HG03571 (cell line): ENCODE results near the gene PPP3CA.
"Not testable (repeated sequence)": the region's sequence is repeated elsewhere in the genome, so short reads cannot be mapped to it uniquely, and the experiment has no call there.

Experiments used
- ATAC-seq: cut with Tn5 transposase; IDR thresholded peaks from one replicate; pipeline ENCODE4 v1.9.1; 2021; ENCODE audit not compliant: unreplicated experiment

The PPP3CA gene

DNA sequence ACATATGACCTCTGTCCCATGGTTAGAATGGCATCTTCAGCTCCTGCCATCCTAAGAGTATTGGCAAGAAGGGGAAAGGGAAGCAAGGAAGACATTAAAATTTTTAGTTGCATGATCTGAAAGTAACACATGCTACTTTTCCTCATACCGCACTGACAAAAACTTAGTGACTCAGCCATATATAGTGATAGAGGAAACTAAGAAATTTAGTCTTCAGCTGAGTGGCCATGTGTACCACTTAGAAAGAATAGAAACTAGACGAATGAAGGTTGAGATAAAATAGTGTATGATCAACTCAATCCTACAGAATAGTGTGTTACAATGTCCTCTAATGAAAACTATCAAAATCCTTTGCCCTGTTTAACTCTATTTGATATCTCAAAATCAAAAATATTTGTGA lies 164.1 kb downstream of the PPP3CA start:
- ATAC-seq = no peak

DNA sequence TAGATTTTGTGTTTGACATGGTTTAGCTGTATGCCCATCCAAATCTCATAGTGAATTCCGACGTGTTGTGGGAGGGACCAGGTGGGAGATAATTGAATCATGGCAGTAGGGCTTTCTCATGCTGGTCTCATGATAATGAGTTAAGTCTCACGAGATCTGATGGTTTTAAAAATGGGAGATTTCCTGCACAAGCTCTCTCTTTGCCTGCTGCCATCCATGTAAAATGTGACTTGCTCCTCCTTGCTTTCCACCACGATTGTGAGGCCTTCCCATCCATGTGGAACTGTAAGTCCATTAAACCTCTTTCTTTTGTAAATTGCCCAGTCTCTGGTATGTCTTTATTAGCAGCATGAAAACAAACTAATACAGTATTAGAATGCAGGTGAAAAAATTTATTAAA lies 164.6 kb downstream of the PPP3CA start:
- not testable (repeated sequence) for ATAC-seq

DNA sequence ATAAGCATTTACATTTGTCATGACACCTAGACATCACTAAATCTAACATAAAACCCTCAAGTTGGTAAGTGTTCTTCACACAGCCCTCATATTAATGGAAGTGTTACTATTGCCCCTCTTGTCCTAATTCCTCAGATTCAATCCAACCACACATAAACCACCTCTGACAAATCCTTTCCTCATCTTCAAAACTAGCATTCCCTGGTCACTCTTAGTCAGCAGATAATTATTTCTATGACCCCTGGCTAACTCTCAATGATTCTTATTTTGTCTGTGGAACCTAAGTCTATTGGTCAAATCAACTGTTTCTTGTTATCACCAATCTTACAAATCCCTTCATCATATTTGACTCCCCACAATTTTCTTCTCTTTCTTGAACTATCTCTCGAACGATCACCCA lies 168.6 kb downstream of the PPP3CA start:
- ATAC-seq = no peak

DNA sequence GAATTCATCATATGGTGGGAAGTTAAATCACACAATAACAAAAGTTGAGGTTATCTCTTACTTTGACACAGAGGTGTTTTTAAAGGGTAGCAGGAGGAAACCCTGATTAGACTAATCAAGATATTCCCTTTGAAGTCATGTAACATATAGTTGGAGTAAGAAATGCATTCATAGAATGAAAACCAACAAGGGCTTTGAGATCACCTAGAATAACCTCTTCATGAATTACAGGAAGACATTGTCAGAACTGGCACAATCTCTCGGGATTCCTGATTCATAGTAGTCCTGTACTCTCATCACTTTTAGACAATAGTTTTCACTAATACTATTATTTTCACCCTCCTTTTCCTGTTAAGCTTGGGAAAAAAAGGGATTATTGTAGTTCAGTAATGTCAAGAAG lies 170.2 kb downstream of the PPP3CA start:
- no peak for ATAC-seq

DNA sequence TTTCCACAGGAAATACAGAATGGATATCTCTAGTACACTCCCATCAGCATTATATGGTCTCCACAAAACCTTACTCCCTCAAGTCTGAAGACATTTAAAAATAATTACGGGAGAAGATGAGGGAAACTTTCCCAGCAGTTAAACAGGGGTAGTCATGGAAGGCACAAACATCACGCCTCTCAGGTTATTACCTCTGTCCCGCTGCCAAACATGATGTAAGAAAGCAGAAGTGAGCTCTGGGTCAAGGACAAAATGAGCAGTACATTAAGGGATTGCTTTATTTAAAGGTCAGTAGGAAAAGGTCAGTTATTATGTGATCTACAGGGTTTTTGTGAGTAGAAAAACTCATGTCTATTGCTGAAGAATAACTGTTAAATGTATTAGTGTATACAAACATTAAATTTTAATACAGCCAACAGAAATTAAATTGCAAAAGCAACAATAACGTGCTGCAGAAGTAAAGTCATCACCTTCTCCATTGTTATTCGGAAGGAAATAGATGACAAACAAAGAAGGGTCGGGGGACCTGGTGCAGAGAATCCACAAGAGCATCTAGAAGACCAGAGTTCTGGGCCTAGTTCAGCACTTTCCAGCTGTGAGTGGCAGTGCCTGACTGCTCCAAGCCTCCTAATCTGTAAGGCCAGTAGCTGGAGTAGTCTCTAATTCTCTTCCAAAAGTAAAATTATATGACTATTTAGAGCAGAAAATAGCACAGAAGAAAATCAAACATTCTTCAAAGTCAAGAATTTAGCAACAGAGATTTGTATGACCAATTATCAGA lies 171.2 kb downstream of the PPP3CA start:
- ATAC-seq = no peak

DNA sequence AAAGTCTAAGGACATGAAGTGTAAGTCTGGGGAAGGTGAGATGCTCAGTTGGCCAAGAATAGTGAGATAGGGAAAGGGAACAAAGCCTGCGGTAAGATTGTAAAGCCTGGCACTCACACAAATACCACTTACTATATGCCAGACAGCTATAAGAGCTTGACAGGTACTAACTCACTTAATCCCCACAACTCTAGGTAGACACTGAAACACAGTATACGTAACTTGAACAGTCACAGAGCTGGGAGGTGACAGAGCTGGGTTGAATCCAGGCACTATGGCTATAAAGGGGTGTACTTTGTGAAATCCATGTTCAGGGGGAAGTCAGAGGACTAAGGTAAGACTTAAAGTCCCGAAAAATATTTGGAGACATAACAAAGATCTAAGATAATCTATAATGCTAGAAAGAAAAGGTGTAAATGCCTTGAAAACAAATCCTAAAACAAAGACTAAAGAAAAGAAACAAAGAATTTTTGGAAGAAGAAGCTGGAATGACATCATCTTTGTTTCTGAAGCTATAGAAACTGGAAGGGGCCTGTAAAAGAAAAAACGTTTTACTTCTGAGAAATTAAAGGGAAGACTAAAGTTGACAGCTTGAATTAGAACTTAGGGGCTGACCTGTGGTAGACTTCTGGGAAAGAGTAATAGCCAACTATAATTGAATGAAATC lies 172.5 kb downstream of the PPP3CA start:
- no peak for ATAC-seq

DNA sequence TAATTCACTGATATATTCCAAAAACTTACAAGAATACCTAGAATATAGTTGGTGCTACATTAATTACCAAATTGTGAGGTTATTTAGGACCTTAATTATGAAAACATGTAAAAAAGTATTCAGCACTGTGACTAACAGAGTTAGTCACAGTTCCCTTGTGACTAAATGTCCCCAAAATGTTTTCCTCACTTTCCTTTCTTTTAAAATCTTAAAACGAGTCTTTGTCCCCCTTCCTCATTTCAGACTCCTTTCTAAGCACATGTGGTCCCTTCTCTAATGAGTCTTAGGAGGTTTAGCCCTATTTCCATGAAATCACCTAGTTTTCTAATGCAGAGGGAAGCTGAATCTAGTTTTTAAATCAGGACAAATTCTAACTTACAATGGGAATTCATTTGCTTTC lies 175.0 kb downstream of the PPP3CA start:
- no peak for ATAC-seq

DNA sequence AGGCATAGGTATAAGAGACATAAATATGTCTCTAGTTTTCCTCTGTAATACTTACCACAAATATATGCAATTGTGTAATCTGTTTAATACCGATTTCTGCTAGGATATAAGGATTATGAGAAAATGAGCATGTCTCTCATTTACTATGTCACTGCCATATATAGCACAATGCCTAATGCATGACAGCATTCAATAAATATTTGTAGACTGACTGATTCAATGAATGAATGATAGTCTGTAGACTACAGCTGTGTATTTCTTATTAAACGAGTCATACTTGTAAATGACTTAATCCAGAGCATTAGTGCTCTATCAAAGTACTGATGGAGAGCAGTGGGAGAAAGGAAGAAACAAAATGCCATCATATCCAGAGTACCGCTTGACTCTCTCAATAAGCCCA lies 175.6 kb downstream of the PPP3CA start:
- no peak for ATAC-seq

DNA sequence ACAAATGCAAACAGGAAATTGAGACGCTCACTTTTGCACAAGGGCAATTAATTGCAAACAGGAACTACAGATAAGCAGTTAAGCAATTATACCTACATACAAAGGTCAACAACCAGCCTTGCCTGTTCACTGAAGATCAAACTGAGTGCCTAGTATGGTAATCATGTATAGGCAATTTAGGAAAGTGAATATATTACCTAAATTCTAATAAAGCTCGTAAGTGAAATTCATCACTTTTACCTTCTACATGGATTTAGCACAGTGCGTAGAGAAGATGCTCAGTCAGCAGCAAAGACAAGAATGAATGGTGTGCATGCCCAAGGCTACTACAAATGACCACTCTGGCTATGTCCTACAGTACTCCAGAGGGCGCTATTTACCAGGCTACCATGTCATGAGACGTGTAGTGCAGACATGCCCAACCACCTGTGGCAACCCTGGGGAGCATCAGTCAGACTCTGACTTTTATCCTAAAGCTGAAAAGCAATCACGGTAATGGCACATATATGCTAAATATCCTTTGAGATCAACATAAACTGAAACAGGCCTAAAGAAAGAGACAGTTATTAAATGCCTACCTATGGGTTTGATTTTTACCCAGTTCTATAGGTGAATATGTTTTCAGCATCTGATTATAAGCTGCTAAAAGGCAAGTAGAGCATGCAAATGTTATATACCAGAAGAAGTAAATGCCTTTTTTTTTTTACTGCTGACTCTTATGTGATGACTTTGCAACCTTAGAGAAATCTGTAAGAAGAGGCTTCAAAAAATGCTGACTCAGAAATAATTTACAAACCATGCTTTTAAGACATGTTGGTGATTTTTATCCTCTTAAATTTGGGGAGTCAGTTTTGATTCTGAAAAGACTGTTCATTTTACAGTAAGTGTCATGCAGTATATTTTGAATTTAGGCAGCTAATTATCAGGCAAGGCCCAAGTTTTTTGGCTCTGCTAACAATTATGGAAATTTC lies 178.0 kb downstream of the PPP3CA start:
- peak; percentile 98 for ATAC-seq

DNA sequence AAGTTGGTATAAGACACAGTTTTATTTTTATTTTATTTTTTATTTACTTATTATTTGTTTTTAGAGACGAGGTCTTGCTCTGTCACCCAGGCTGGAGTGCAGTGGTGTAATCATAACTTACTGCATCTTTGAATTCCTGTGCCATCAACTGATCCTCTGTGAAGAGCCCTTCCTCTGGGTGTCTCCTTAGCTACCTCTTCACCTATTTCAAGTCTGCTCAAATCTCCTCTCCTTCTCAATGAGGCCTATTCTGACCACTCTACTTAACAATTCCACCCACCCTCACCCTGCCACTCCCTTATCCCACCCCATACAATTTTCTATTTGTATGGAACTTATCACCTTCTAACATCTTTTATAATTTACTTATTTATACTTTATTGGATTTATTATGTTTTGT lies 183.4 kb downstream of the PPP3CA start:
- ATAC-seq = no peak

DNA sequence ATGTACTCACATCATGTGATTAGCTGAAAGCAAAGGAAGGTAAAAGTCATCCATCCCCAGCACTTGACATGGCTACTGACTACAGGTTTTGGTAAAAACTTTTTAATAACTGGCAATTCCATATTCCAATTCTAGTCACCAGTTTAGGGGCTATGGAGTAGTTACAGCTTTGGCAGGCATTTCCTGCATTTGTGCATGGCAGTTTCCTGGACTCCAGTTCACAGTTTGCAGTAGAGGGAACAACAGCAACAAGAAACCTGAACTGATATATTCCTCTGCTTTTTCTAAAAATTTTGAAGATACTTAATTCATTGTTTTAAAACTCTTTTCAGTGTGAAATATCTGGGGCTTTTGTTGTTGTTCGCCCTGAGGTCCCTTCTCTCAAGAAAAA lies 184.3 kb downstream of the PPP3CA start:
- ATAC-seq = no peak

DNA sequence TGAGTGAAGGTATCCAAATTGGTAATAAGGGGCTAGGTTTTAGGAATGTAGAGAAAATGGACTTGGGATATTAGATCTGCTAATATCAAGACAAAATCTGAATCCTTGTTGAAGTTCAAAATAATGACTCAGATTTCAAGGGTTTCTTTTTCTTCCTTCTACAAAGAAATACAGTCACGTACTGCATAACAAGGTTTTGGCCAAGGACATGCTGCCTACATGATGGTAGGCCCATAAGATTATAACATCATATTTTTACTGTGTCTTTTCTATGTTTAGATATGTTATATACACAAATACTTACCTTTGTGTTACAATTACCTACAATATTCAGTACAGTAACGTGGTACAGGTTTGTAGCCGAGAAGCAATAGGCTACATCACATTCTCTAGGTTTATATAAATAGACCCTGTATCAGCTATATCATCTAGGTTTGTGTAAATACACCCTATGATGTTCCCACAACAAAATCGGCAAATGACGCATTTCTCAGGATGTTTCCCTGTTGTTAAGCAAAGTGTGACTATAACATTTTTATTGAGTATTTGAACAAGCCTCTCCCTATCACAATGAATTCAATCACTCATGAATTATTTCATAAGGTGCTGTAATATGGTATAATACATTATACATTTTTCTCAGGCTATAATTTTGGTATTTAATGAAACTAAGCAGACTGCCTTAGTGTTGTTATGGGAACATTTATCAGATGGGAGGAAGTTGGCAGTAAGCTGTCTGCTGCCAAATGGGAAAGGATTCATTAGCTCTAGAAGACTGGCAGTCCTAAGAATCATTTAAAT lies 186.3 kb downstream of the PPP3CA start:
- ATAC-seq = no peak

DNA sequence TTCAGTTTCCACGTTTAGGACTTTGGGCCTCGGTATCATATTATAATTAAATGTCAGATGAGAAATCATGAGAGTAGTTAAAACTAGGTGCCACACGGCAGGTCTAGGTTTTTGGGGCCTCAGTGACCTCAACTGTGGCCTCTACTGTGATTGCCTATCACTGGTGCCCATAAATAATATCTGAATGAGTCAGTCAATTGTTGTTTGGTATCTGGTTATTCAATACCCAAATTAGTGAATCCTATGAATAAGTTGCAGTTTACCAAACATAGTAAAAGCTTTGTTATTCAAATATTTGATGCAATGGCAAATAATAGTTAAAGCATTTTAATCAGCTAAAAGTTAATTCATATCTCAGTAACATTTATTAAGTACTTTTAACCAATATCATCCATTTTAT lies 188.8 kb downstream of the PPP3CA start:
- no peak for ATAC-seq

DNA sequence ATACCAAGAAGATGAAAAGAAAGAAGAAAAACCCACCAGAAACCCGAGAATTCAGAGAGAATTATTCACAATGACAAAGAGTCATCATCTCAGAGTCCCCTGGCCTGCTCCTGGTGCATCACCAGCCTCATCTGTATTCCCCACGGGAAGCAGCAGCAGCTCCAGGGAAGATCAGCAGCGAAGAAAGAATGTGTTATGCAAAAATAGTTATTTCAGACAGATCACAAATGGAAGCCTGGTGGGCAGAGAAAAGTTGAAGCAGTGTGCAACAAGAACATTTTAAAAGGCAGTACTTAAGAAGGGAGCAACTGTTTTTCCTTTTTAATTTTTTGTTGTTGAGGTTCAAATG lies 189.2 kb downstream of the PPP3CA start:
- ATAC-seq = no peak

DNA sequence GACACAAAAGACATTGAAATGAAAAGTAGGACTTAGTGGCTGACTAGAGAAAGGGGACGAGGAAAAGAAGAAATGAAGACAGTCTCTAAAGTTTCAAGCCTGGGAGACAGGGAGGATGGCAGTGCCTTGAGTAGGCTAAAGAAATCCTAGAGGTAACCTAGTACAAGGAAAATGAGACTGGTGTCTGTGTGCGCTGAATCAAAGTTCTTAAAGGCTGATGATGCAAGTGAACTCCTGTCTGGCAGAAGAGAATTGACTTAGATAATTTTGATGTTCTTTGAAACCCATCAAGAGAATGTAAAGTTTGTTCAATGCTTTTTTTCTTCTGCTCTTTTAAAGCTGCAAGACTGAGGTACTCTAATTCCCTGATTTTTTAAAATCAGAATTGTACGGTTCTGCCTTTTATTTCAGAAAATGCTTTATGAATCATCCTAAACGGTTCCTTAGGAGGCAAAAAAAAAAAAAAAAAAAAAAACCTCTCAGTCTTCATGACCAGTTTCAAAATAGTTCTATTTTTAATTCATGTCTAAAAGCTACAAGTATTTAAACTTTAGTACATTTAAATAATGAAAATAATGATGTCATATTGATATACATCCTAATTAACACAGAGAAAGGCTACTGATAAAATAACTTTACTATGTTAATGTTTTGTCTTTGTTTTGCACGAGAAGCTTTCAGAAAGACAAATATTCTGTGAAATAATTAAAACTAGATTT lies 189.8 kb downstream of the PPP3CA start:
- ATAC-seq = no peak

DNA sequence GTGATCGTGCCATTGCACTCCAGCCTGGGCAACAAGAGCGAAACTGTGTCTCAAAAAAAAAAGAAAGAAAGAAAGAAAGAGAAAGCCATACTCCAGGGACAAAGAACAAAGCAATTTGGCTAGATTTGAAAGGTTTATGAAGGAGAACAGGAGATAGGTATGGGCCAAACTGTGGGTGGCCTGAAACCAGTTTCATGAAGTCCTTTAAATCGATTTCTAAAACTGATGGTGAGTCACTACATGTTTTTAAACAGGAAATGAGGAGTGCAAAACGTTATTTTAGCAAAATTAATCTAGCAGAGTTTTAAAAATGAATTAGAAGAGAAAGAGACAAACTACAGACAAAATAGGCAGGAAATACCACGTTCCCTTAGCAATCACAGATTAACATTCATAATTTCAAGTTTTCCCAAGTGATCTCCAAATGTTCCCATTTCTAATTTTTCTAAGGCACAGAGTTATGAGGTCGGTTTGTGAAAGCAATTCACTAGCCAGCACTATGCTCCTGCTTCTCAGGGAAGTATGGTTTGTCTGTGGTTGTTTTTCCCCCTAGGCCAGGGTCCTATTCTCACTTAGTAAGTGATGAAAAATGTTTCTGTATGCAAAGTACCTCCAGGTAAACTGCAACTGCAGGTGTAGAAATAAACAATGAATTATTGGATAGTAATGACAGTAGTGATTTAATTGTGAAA lies 190.6 kb downstream of the PPP3CA start:
- ATAC-seq = no peak

DNA sequence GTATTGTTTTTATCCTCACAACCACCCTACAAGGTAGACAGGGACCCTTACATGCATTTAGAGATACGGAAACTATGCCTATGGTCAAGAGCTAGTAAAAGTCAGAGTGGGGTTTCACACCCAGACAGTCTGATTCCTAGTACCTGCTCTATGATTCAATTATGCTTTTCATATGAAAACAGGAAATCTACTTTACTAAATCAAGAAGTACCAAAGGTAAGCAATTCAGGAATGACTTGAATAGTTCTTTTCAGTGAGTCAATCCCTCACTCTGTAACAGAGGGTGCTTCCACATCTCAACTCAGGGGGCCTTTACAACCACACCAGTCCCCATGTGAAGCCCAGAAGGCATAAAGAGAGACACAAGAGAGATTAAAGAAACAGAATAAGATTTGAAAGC lies 191.4 kb downstream of the PPP3CA start:
- ATAC-seq = no peak

DNA sequence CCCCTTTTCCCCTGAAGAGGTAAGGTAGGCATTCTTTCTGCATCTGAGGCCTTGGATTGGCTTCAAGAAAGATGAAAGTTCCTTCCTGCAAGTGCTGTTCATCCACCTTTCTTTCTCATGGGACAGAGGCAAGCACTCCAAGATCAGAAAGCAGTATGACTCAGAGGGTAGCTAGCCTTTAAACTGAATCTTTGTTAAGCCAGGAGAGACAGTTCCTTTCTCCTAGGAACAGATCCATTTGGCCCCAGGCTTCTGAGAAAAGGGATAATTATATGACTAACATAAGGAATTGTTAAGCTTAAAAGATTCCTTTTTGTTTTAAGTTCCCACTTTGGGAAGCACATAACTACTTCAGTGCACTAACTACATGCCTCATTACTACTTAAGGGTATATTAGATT lies 192.0 kb downstream of the PPP3CA start:
- ATAC-seq = no peak

DNA sequence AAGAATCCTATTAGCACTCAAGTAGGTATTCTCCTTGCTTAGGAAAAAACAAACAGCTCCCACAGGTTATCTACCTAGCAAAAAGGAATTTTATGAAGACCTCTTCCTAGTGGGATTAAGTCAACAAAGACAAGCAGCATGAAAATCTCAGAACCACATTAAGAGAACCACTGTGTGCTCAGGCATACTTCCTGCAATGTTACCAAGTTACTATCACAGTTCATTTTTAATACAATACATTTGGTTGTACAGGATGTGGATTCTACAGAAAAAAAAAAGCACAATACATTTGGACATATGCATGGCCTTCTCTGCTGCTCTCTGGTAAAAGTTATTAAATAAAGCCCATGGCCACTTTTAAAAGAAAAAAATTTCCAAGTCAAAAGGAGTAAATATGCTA lies 193.7 kb downstream of the PPP3CA start:
- no peak for ATAC-seq

DNA sequence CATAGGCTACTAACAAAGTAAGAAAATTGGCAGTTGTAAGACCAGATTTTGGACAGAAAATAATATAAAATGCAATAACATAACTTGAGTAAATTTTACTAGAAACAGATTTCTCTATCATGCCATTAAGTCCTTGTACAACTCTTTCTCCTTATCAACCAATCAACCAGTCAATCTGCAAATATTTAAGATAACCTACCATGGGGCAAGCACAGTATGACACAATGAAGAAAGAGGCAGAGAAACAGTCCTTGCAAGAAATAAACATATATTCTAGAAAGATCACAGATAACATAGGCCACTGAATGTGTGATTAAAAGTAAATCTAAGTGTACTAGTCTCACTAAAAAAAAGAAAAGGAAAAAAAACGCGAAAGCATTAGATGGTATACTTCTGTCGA lies 194.8 kb downstream of the PPP3CA start:
- no peak for ATAC-seq
